Measurements from ENCODE around the gene PPIL4. TPM values are rescaled to one million over a fixed set of nuclear protein-coding genes. Genes with fewer than 3 reads are reported as not detected.
"Not testable (repeated sequence)": the region's sequence is repeated elsewhere in the genome, so short reads cannot be mapped to it uniquely, and the experiment has no call there.

The PPIL4 gene
- total and polyA plus RNA-seq, 12 donors, result 9.4 to 22.0 (median 17.6) TPM

DNA sequence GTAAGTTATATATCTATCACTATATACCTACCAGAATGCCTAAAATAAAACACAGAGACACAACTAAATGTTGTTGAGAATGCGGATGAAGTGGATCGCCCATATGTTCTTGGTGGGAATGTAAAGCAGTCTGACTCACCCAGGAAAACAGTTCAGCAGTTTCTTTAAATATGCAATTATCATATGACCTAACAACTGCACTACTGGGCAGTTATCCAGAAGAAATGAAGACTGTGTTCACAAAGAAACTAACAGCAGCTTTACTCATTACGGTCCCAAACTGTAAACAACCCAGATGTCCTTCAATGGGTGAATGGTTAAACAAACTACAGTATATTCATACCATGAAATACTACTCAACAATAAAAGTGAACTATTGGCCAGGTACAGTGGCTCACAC, 46.8 kb downstream of the PPIL4 start:
- Histone ChIP-seq H3K27me3 (no peaks in the 10 kb centered on the region), H3K4me1 (peaks cover 0 to 15% (median 4%) of the 10 kb centered on the region in 9 donors), H3K36me3 (peaks cover 0 to 15% (median 0%) of the 10 kb centered on the region in 9 donors), H3K9me3 (no peaks in the 10 kb centered on the region), H3K27ac (peak overlapping the region in 1 of 10 donors; percentile 4), H3K4me3 (no peak overlapping the region)
- intact Hi-C loops (cut with DNase I), result loop anchor here in 1 of 10 donors (5.0 kb wide), 1 partner anchor 37 kb away; no protein-coding TSS in a partner anchor
- TF ChIP-seq, protein P1, sequence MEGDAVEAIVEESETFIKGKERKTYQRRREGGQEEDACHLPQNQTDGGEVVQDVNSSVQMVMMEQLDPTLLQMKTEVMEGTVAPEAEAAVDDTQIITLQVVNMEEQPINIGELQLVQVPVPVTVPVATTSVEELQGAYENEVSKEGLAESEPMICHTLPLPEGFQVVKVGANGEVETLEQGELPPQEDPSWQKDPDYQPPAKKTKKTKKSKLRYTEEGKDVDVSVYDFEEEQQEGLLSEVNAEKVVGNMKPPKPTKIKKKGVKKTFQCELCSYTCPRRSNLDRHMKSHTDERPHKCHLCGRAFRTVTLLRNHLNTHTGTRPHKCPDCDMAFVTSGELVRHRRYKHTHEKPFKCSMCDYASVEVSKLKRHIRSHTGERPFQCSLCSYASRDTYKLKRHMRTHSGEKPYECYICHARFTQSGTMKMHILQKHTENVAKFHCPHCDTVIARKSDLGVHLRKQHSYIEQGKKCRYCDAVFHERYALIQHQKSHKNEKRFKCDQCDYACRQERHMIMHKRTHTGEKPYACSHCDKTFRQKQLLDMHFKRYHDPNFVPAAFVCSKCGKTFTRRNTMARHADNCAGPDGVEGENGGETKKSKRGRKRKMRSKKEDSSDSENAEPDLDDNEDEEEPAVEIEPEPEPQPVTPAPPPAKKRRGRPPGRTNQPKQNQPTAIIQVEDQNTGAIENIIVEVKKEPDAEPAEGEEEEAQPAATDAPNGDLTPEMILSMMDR (IDR thresholded peaks at IDR 0.05), result no peak
- WGBS, 2 donors, result 47 to 56% methylated on average over 3 of the region's 3 CpGs
- DNase-seq (no peak), ATAC-seq (peak in 6 of 8 donors; percentile 29 to 67 (median 44))

DNA sequence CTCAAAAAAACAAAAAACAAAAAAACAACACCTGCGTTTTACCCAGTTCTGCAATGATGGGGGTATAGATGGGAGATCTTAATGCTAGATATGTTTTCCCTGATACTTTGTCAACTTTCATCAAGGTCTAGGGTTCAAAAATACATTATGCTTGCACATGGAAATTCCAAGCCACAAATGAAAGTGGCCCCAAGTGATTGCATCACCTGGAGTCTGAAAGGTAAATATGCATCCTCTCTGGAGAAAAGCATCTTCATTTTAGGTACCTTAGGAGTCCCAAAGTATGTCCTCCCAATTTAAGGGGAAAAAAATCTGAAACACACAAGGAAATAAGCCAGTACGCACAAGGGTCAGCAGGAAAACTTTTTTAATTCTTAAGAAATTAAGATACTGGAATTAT, 48.5 kb downstream of the PPIL4 start:
- 94 to 98% methylated on average over 2 of the region's 2 CpGs for WGBS, 2 donors
- intact Hi-C loops (cut with DNase I), result loop anchor here in 1 of 10 donors (5.0 kb wide), 1 partner anchor 35 kb away; no protein-coding TSS in a partner anchor
- H3K36me3 ChIP-seq, result peaks cover 0 to 10% (median 0%) of the 10 kb centered on the region in 9 donors

DNA sequence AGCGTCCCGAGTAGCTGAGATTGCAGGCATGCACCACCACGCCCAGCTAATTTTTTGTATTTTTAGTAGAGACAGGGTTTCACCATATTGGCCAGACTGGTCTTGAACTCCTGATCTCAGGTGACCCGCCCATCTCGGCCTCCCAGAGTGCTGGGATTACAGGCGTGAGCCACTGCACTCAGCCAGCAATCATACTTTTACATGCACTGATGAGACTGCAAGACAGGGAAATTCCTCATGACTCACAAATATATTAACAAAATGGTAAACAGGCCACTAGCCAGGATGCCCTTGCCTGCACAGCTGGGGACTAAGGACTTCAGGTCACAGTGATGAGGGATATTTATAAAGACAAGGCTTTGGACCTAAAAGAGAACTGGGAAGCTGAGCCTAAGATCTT, 49.2 kb downstream of the PPIL4 start:
- H3K36me3 ChIP-seq, H3K9me3 ChIP-seq, H3K27ac ChIP-seq, DNase-seq, H3K27me3 ChIP-seq, H3K4me3 ChIP-seq, ATAC-seq: not testable (repeated sequence)
- intact Hi-C loops (cut with DNase I), result loop anchor here in 1 of 10 donors (5.0 kb wide), 1 partner anchor 34 kb away; no protein-coding TSS in a partner anchor
- WGBS, 2 donors, result 95 to 97% methylated on average over 6 of the region's 6 CpGs
- peaks cover 0 to 15% (median 4%) of the 10 kb centered on the region in 9 donors for H3K4me1 ChIP-seq

More for the DNA sequence above, 48.5 kb downstream of the PPIL4 start:
- ATAC-seq (no peak), DNase-seq (no peak)
- Histone ChIP-seq H3K9me3 (no peaks in the 10 kb centered on the region), H3K27me3 (no peaks in the 10 kb centered on the region), H3K27ac (no peak overlapping the region), H3K4me3 (no peak overlapping the region), H3K4me1 (peaks cover 0 to 15% (median 4%) of the 10 kb centered on the region in 9 donors)
- TF ChIP-seq, protein P1 (IDR thresholded peaks at IDR 0.05), result no peak

DNA sequence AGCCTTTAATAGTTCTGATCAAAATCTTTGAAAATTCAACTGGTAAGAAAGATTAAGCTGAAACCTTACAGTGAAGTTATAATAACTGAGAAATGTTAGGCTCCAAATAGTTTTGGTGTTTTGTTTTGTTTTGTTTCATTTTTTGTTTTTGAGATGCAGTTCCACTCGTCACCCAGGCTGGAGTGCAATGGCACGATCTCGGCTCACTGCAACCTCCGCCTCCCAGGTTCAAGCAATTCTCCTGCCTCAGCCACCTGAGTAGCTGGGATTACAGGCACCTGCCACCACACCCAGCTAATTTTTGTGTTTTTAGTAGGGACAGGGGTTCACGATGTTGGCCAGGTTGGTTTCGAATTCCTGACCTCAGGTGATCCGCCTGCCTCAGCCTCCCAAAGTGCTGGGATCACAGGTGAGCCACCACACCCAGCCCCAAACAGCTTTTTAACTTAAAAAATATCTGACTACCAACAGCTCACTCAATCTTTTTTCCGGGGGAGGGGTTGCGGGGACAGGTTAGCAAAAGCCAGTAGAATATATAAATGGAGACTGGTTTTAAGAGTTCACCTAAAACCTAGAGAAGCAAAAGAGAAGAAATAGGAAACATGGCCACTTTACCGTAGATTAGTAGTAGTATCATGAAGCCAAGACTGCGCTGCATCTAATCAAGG, 50.4 kb downstream of the PPIL4 start:
- H3K36me3 ChIP-seq, H3K9me3 ChIP-seq, ATAC-seq, DNase-seq, H3K27me3 ChIP-seq: not testable (repeated sequence)
- peak overlapping the region in 1 of 10 donors; percentile 1 for H3K4me3 ChIP-seq
- H3K27ac ChIP-seq, result peak overlapping the region in 1 of 10 donors; percentile 49
- intact Hi-C loops (cut with DNase I), result loop anchor here in 1 of 10 donors (5.0 kb wide), 1 partner anchor 33 kb away; no protein-coding TSS in a partner anchor
- 79 to 97% methylated on average over 11 of the region's 11 CpGs for WGBS, 2 donors
- H3K4me1 ChIP-seq, result peaks cover 0 to 15% (median 4%) of the 10 kb centered on the region in 9 donors

DNA sequence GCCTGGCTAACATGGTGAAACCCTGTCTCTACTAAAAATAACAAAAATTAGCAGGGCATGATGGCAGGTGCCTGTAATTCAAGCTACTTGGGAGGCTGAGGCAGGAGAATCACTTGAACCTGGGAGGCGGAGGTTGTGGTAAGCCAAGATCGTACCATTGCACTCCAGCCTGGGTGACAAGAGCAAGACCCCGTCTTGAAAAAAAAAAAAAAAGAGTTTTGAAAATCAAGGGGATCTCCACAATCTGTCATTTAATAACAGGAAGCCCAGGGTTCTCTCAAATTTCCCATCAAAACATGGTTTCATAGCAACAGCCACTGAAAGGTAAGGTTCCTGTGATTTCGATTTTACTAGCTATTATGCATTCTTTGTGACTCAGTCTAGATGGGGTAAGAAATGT, 51.0 kb downstream of the PPIL4 start:
- ATAC-seq, H3K27ac ChIP-seq: not testable (repeated sequence)

More for the DNA sequence above, 51.0 kb downstream of the PPIL4 start:
- not testable (repeated sequence) for H3K27me3 ChIP-seq, H3K36me3 ChIP-seq, H3K4me3 ChIP-seq, H3K9me3 ChIP-seq, DNase-seq
- peaks cover 0 to 14% (median 4%) of the 10 kb centered on the region in 9 donors for H3K4me1 ChIP-seq
- intact Hi-C loops (cut with DNase I), result loop anchor here in 1 of 10 donors (5.0 kb wide), 1 partner anchor 33 kb away; no protein-coding TSS in a partner anchor
- WGBS, 2 donors, result 91 to 96% methylated on average over 4 of the region's 4 CpGs

Data from heart right ventricle (tissue), 16 donors.